GM18498 (cell line): ENCODE measurements around the gene EXOC4.

Experiments
- ATAC-seq: cut with Tn5 transposase; IDR thresholded peaks from one replicate; pipeline ENCODE4 v1.9.1; 2021; ENCODE audit warnings: mild to moderate bottlenecking, moderate library complexity; ENCODE audit not compliant: unreplicated experiment

The EXOC4 gene

GRCh38 chr7:133564484-133564883, 311.6 kb downstream of the EXOC4 start:
- no peak for ATAC-seq

GRCh38 chr7:133568544-133568943, 315.7 kb downstream of the EXOC4 start:
- ATAC-seq, result no peak

- no peak for ATAC-seq
Observed at GRCh38 chr7:133570321-133570720, 317.4 kb downstream of the EXOC4 start.

GRCh38 chr7:133571076-133571475, 318.2 kb downstream of the EXOC4 start:
- no peak for ATAC-seq

GRCh38 chr7:133572087-133572486, 319.2 kb downstream of the EXOC4 start:
- ATAC-seq, result no peak

GRCh38 chr7:133572843-133573242, 320.0 kb downstream of the EXOC4 start:
- ATAC-seq, result no peak

- no peak for ATAC-seq
Observed at GRCh38 chr7:133573554-133574265, 320.8 kb downstream of the EXOC4 start.

- no peak for ATAC-seq
Observed at GRCh38 chr7:133575726-133576440, 323.0 kb downstream of the EXOC4 start.

- ATAC-seq, result no peak
Observed at GRCh38 chr7:133576612-133577168, 323.8 kb downstream of the EXOC4 start.

- no peak for ATAC-seq
Observed at GRCh38 chr7:133582766-133583523, 330.1 kb downstream of the EXOC4 start.

GRCh38 chr7:133583545-133584171, 330.8 kb downstream of the EXOC4 start:
- no peak for ATAC-seq

- ATAC-seq, result no peak
Observed at GRCh38 chr7:133584956-133585668, 332.2 kb downstream of the EXOC4 start.

- no peak for ATAC-seq
Observed at GRCh38 chr7:133586253-133586652, 333.4 kb downstream of the EXOC4 start.

GRCh38 chr7:133587903-133588302, 335.0 kb downstream of the EXOC4 start:
- ATAC-seq, result no peak

GRCh38 chr7:133590795-133591194, 337.9 kb downstream of the EXOC4 start:
- ATAC-seq, result no peak

- ATAC-seq, result no peak
Observed at GRCh38 chr7:133591704-133592340, 338.9 kb downstream of the EXOC4 start.

GRCh38 chr7:133593561-133593960, 340.7 kb downstream of the EXOC4 start:
- no peak for ATAC-seq

- ATAC-seq, result no peak
Observed at GRCh38 chr7:133601617-133602016, 348.7 kb downstream of the EXOC4 start.

- ATAC-seq, result no peak
Observed at GRCh38 chr7:133602291-133602690, 349.4 kb downstream of the EXOC4 start.

GRCh38 chr7:133606991-133607390, 354.1 kb downstream of the EXOC4 start:
- no peak for ATAC-seq
